ENCODE data around the gene DR1. TPM values are rescaled to one million over a fixed set of nuclear protein-coding genes. Genes with fewer than 3 reads are reported as not detected.

DR1 gene
- polyA plus RNA-seq, 2 of the 4 experiments (the other 2 are of a cell fraction), result 20.9 to 39.8 TPM

GRCh38 chr1:93306920-93307319 lies 38.8 kb upstream of the DR1 start (continued):
- TF ChIP-seq ELK1 (IDR thresholded peaks at IDR 0.05; ENCODE audit: low read depth, low read length), result no peak

GRCh38 chr1:93313026-93313425 lies 32.7 kb upstream of the DR1 start:
- Histone ChIP-seq H3K4me3 (no peak overlapping the region), H3K27ac (no peak overlapping the region), H3K4me1 (no peaks in the 10 kb centered on the region), H3K9me3 (no peaks in the 10 kb centered on the region), H3K4me2 (no peak overlapping the region)
- CTCF ChIA-PET, result interaction anchor here (0.9 kb wide), 1 partner anchor 8 kb away, joined by 3 read pairs; no protein-coding TSS in a partner anchor
- TF ChIP-seq CHD4 (IDR thresholded peaks at IDR 0.05; ENCODE audit: borderline replicate concordance) (no peak), TP53 (CRISPR knock-in tag; IDR thresholded peaks at IDR 0.05) (no peak), ZC3H11A (IDR thresholded peaks at IDR 0.05) (no peak), CTCF (IDR thresholded peaks at IDR 0.05) (no peak)
- DNase-seq (ENCODE audit: low read depth in 1 of 2, low spot score in 1 of 2) (no peak), FAIRE-seq (no peak), ATAC-seq (no peak)
- POLR2A ChIA-PET, result no interaction called here
- 69% methylated on average over 4 of the region's 4 CpGs for WGBS (ENCODE audit: missing lambda C conversion rate)

- CTCF ChIA-PET, result interaction anchor here (1.0 kb wide), 1 partner anchor 13 kb away, joined by 4 read pairs; no protein-coding TSS in a partner anchor
- Histone ChIP-seq H3K9me3 (no peaks in the 10 kb centered on the region), H3K27ac (no peak overlapping the region), H3K4me3 (no peak overlapping the region), H3K4me1 (no peaks in the 10 kb centered on the region), H3K4me2 (no peak overlapping the region)
- no peak for ATAC-seq
- no peak for DNase-seq (ENCODE audit: low read depth in 1 of 2, low spot score in 1 of 2)
- no peak for TF ChIP-seq USF2 (IDR thresholded peaks at IDR 0.05)
- no peak for TF ChIP-seq ZNF302 (CRISPR knock-in tag; IDR thresholded peaks at IDR 0.05)
- TF ChIP-seq EP300 (IDR thresholded peaks at IDR 0.05), result no peak
- no peak for TF ChIP-seq MAX (IDR thresholded peaks at IDR 0.05)
- no peak for TF ChIP-seq RNF2 (IDR thresholded peaks at IDR 0.05; ENCODE audit: borderline replicate concordance, low read depth)
- no peak for TF ChIP-seq TFCP2L1 (CRISPR knock-in tag; IDR thresholded peaks at IDR 0.05)
- TF ChIP-seq MAZ (IDR thresholded peaks at IDR 0.05; ENCODE audit: borderline replicate concordance, low read depth, low read length), result no peak
- TF ChIP-seq HOXA7 (CRISPR knock-in tag; IDR thresholded peaks at IDR 0.05), result no peak
- TF ChIP-seq FOSB (CRISPR knock-in tag; IDR thresholded peaks at IDR 0.05), result no peak
- no peak for TF ChIP-seq NR3C1 (IDR thresholded peaks at IDR 0.05)
- TF ChIP-seq RCOR1 (IDR thresholded peaks at IDR 0.05; ENCODE audit: low read depth, low read length), result no peak
- TF ChIP-seq KDM5A (IDR thresholded peaks at IDR 0.05), result no peak
- TF ChIP-seq MYC (IDR thresholded peaks at IDR 0.05; ENCODE audit: borderline replicate concordance, low read length), result no peak
- FAIRE-seq, result no peak
- 90% methylated on average over 2 of the region's 2 CpGs for WGBS (ENCODE audit: missing lambda C conversion rate)
- POLR2A ChIA-PET, result no interaction called here
Measured at GRCh38 chr1:93317207-93317606, 28.5 kb upstream of the DR1 start.

- POLR2A ChIA-PET, result no interaction called here
Measured at GRCh38 chr1:93317943-93318342, 27.8 kb upstream of the DR1 start.

More at GRCh38 chr1:93317943-93318342, 27.8 kb upstream of the DR1 start:
- 92% methylated on average over 2 of the region's 2 CpGs for WGBS (ENCODE audit: missing lambda C conversion rate)
- H3K4me2 ChIP-seq, result no peak overlapping the region
- no peaks in the 10 kb centered on the region for H3K4me1 ChIP-seq
- no peak for FAIRE-seq
- DNase-seq (ENCODE audit: low read depth in 1 of 2, low spot score in 1 of 2), result no peak
- no peak for ATAC-seq
- CTCF ChIA-PET, result no interaction called here
- H3K27ac ChIP-seq, result no peak overlapping the region
- TF ChIP-seq MAX (IDR thresholded peaks at IDR 0.05), result no peak
- no peak for TF ChIP-seq E2F6 (IDR thresholded peaks at IDR 0.05; ENCODE audit: borderline replicate concordance, low read depth)
- TF ChIP-seq MAFK (IDR thresholded peaks at IDR 0.05; ENCODE audit: partially characterized antibody), result peak; percentile 55
- no peaks in the 10 kb centered on the region for H3K9me3 ChIP-seq
- H3K4me3 ChIP-seq, result no peak overlapping the region

Measured in A549 (cell line).